SK-N-SH (cell line): Measurements from ENCODE around the gene RIMS1. TPM values are rescaled to one million over a fixed set of nuclear protein-coding genes. Genes with fewer than 3 reads are reported as not detected.

ENCODE experiments used
- CTCF ChIA-PET: fragments of 300-600, 350-600 bp; formaldehyde crosslinking; extraction: SDS; loops from one replicate; lab custom pipeline; 2021; lab: Yijun Ruan, JAX
- POLR2A ChIA-PET: fragments of 350-600 bp; sonication (Branson Sonifier 250); formaldehyde crosslinking; extraction: SDS; loops from one replicate; lab custom pipeline; 2020; ENCODE audit warnings: antibody characterized with exemption, inconsistent platforms; lab: Yijun Ruan, JAX
- DNase-seq: peaks from one replicate; pipeline ENCODE4 v3.0.0; 2012
- H2AFZ ChIP-seq: fragments of 200-600 bp; sonication (generic); 2 replicates; pipeline ENCODE4 v1.8.1; 2016; ENCODE audit warnings: antibody characterized with exemption, mild to moderate bottlenecking, low read depth
- H3F3A ChIP-seq: fragments of 200-600 bp; sonication (generic); replicated peaks from 2 replicates; pipeline ENCODE3; 2016; ENCODE audit warnings: antibody characterized with exemption, mild to moderate bottlenecking; ENCODE audit not compliant: insufficient read depth
- H3K27ac ChIP-seq, 2 experiments: fragments of 200-500 bp in 1 of 2; fragments of 200-600 bp in 1 of 2; sonication (Bioruptor generic) in 1 of 2; sonication (generic), shearing (Covaris generic) in 1 of 2; 2 replicates each; pipeline versions ENCODE4 v1.5.1 to v1.6.1; 2014 to 2016; ENCODE audit warnings: low read depth in 2 of 2, inconsistent platforms in 1 of 2, low read length in 1 of 2, mild to moderate bottlenecking in 1 of 2, mixed read lengths in 1 of 2
- H3K27me3 ChIP-seq: fragments of 200-600 bp; sonication (generic), shearing (Covaris generic); 2 replicates; pipeline ENCODE4 v1.6.1; 2016; ENCODE audit warnings: mixed run types; ENCODE audit not compliant: insufficient read depth
- H3K36me3 ChIP-seq, 2 experiments: fragments of 200-500 bp in 1 of 2; fragments of 200-600 bp in 1 of 2; sonication (Bioruptor generic) in 1 of 2; sonication (generic) in 1 of 2; replicated peaks in 1 of 2; 2 replicates each; pipeline versions ENCODE3 to v1.5.1; 2014 to 2016; ENCODE audit warnings: low read length in 1 of 2, mild to moderate bottlenecking in 1 of 2; ENCODE audit not compliant: insufficient read depth in 2 of 2, control insufficient read depth in 1 of 2
- H3K4me1 ChIP-seq, 2 experiments: fragments of 200-500 bp in 1 of 2; fragments of 200-600 bp in 1 of 2; sonication (Bioruptor generic) in 1 of 2; sonication (generic), shearing (Covaris generic) in 1 of 2; 2 replicates each; pipeline versions ENCODE4 v1.5.1 to v1.6.1; 2014 to 2016; ENCODE audit warnings: low read depth in 1 of 2, low read length in 1 of 2, mixed run types in 1 of 2; ENCODE audit not compliant: insufficient read depth in 2 of 2, control insufficient read depth in 1 of 2
- H3K4me2 ChIP-seq: fragments of 200-600 bp; sonication (generic), shearing (Covaris generic); 2 replicates; pipeline ENCODE4 v1.6.1; 2017; ENCODE audit warnings: mixed run types
- H3K4me3 ChIP-seq, 2 experiments: fragments of 200-500 bp in 1 of 2; fragments of 200-600 bp in 1 of 2; sonication (Bioruptor generic) in 1 of 2; sonication (generic), shearing (Covaris generic) in 1 of 2; 2 replicates each; pipeline versions ENCODE4 v1.5.1 to v1.8.1; 2014 to 2016; ENCODE audit warnings: low read depth in 2 of 2, inconsistent platforms in 1 of 2, low read length in 1 of 2, mild to moderate bottlenecking in 1 of 2, mixed read lengths in 1 of 2, moderate library complexity in 1 of 2
- H3K79me2 ChIP-seq: fragments of 200-600 bp; sonication (generic); 2 replicates; pipeline ENCODE4 v1.8.1; 2017; ENCODE audit warnings: mild to moderate bottlenecking; ENCODE audit not compliant: insufficient read depth
- H3K9ac ChIP-seq: fragments of 200-600 bp; sonication (generic); 2 replicates; pipeline ENCODE4 v1.6.1; 2017; ENCODE audit warnings: mixed run types
- H3K9me2 ChIP-seq: fragments of 200-600 bp; sonication (generic); 2 replicates; pipeline ENCODE4 v1.6.1; 2017; ENCODE audit warnings: mixed run types
- H3K9me3 ChIP-seq: fragments of 200-600 bp; sonication (generic); 2 replicates; pipeline ENCODE4 v1.6.1; 2017; ENCODE audit warnings: mixed run types, mild to moderate bottlenecking, moderate library complexity
- H4K20me1 ChIP-seq: fragments of 200-600 bp; sonication (generic); 2 replicates; pipeline ENCODE4 v1.6.1; 2017; ENCODE audit warnings: mild to moderate bottlenecking, mixed run types; ENCODE audit not compliant: insufficient read depth
- CTCF ChIP-seq: fragments of 200-600 bp; sonication (generic); IDR thresholded peaks from 2 replicates; pipeline ENCODE4 v1.6.1; 2017; ENCODE audit warnings: antibody characterized with exemption, mild to moderate bottlenecking, moderate library complexity
- ELF1 ChIP-seq: IDR thresholded peaks from 2 replicates; pipeline ENCODE4 v1.4.0; 2012
- EZH2phosphoT487 ChIP-seq: fragments of 200-600 bp; sonication (generic); IDR thresholded peaks from 2 replicates; pipeline ENCODE4 v1.6.1; 2017; ENCODE audit warnings: low read depth, mixed run types, mild to moderate bottlenecking, antibody characterized with exemption, moderate library complexity, borderline replicate concordance
- FOXM1 ChIP-seq: IDR thresholded peaks from 2 replicates; pipeline ENCODE4 v1.4.0; 2012; ENCODE audit warnings: low read depth, mild to moderate bottlenecking
- GABPA ChIP-seq: IDR thresholded peaks from 2 replicates; pipeline ENCODE4 v1.4.0; 2012; ENCODE audit warnings: low read depth, mild to moderate bottlenecking
- IRF3 ChIP-seq: fragments of 150-350 bp; IDR thresholded peaks from 2 replicates; pipeline ENCODE4 v1.6.1; 2016; ENCODE audit warnings: mild to moderate bottlenecking, low read depth, low read length
- JUND ChIP-seq: IDR thresholded peaks from 2 replicates; pipeline ENCODE4 v1.4.0; 2012
- MEF2A ChIP-seq: IDR thresholded peaks from 2 replicates; pipeline ENCODE4 v1.4.0; 2012; ENCODE audit warnings: low read depth, borderline replicate concordance
- MXI1 ChIP-seq: IDR thresholded peaks from 2 replicates; pipeline ENCODE4 v1.6.1; 2012; ENCODE audit warnings: mild to moderate bottlenecking, low read depth, low read length, improper control_type of control experiment
- NFIC ChIP-seq: IDR thresholded peaks from 2 replicates; pipeline ENCODE4 v1.4.0; 2012; ENCODE audit warnings: borderline replicate concordance
- POLR2AphosphoS5 ChIP-seq: IDR thresholded peaks from 2 replicates; pipeline ENCODE4 v1.6.1; 2012; ENCODE audit warnings: low read depth, low read length
- RCOR1 ChIP-seq: fragments of 150-350 bp; IDR thresholded peaks from 2 replicates; pipeline ENCODE4 v1.6.1; 2017; ENCODE audit warnings: antibody characterized with exemption, low read length
- REST ChIP-seq: IDR thresholded peaks from 2 replicates; pipeline ENCODE4 v1.6.1; 2012; ENCODE audit warnings: mild to moderate bottlenecking, low read depth, low read length, moderate library complexity
- RFX5 ChIP-seq: IDR thresholded peaks from 2 replicates; pipeline ENCODE4 v1.6.1; 2012; ENCODE audit warnings: mild to moderate bottlenecking, improper control_type of control experiment, low read length
- SIN3A ChIP-seq: IDR thresholded peaks from 2 replicates; pipeline ENCODE4 v1.6.1; 2012; ENCODE audit warnings: low read depth, mild to moderate bottlenecking, low read length, moderate library complexity, borderline replicate concordance
- TAF1 ChIP-seq: IDR thresholded peaks from 2 replicates; pipeline ENCODE4 v1.6.1; 2012; ENCODE audit warnings: low read depth, mild to moderate bottlenecking, low read length, moderate library complexity, borderline replicate concordance
- TEAD4 ChIP-seq: IDR thresholded peaks from 2 replicates; pipeline ENCODE4 v1.4.0; 2012; ENCODE audit warnings: mild to moderate bottlenecking, borderline replicate concordance; ENCODE audit not compliant: insufficient read depth
- YY1 ChIP-seq: IDR thresholded peaks from 2 replicates; pipeline ENCODE4 v1.4.0; 2012; ENCODE audit warnings: low read depth, mild to moderate bottlenecking
- ZBTB33 ChIP-seq: IDR thresholded peaks from 2 replicates; pipeline ENCODE4 v1.4.0; 2012; ENCODE audit warnings: low read depth, borderline replicate concordance
- WGBS: methylation state at CpG from one replicate; pipeline ENCODE4 v1.1.6; 2017; ENCODE audit warnings: low lambda C conversion rate; 5-methylcytosine and 5-hydroxymethylcytosine counted together
- polyA plus RNA-seq, 3 experiments: library from polyadenylated mRNA; depleted of rRNA; stranded (reverse); fragments of >200 nt; gene quantifications; 2 replicates each; pipeline ENCODE4 v1.2.3, GENCODE V29; 2012

Gene RIMS1
- polyA plus RNA-seq, 1 of the 3 experiments (the other 2 are of a cell fraction), result 0.20 TPM

GRCh38 chr6:72413884-72414283 is 527.5 kb downstream of the RIMS1 start (continued):
- TF ChIP-seq REST (no peak), JUND (no peak), POLR2AphosphoS5 (no peak), MXI1 (no peak), MEF2A (no peak)

- WGBS, result 90% methylated on average over 4 of the region's 4 CpGs
- TF ChIP-seq TEAD4, result no peak
- TF ChIP-seq RFX5, result no peak
- TF ChIP-seq RCOR1, result no peak
- TF ChIP-seq MXI1, result no peak
- TF ChIP-seq NFIC, result no peak
- no peak for TF ChIP-seq IRF3
- no peak for TF ChIP-seq EZH2phosphoT487
- no peak for TF ChIP-seq JUND
- no peak for TF ChIP-seq FOXM1
- TF ChIP-seq CTCF, result no peak
- TF ChIP-seq YY1, result no peak
- TF ChIP-seq ZBTB33, result no peak
- no peak for TF ChIP-seq GABPA
- TF ChIP-seq MEF2A, result no peak
- TF ChIP-seq SIN3A, result no peak
- TF ChIP-seq ELF1, result no peak
- no peak for TF ChIP-seq TAF1
Observed at GRCh38 chr6:72414657-72415056, 528.3 kb downstream of the RIMS1 start.

More at GRCh38 chr6:72414657-72415056, 528.3 kb downstream of the RIMS1 start:
- H3K79me2 ChIP-seq, result no peaks in the 10 kb centered on the region
- H3K4me1 ChIP-seq, result peaks cover 6 to 17% of the 10 kb centered on the region in 2 experiments
- H3K27me3 ChIP-seq, result no peaks in the 10 kb centered on the region
- no peak overlapping the region for H3K4me3 ChIP-seq
- no peak overlapping the region for H3K9ac ChIP-seq
- H3K9me3 ChIP-seq, result no peaks in the 10 kb centered on the region
- peaks cover 6% of the 10 kb centered on the region for H3F3A ChIP-seq
- no peak overlapping the region; the same call in 1 of the 2 replicates for H2AFZ ChIP-seq
- ChIA-PET CTCF (interaction anchor here (0.9 to 5.1 kb wide), 2 partner anchors 10 to 913 kb away, joined by 3 to 30 read pairs; no protein-coding TSS in a partner anchor), POLR2A (no interaction called here)
- H3K4me2 ChIP-seq, result no peak overlapping the region
- DNase-seq, result no peak
- no peaks in the 10 kb centered on the region for H4K20me1 ChIP-seq
- H3K27ac ChIP-seq, result no peak overlapping the region
- H3K9me2 ChIP-seq, result no peaks in the 10 kb centered on the region
- no peaks in the 10 kb centered on the region for H3K36me3 ChIP-seq
